HG02642 (cell line): ENCODE measurements around the gene PTPN6.

ENCODE experiments used
- ATAC-seq: cut with Tn5 transposase; IDR thresholded peaks from one replicate; pipeline ENCODE4 v1.9.1; 2021; ENCODE audit warnings: mild to moderate bottlenecking; ENCODE audit not compliant: unreplicated experiment, poor library complexity

The PTPN6 gene

GRCh38 chr12:6921996-6922946 lies 28.9 kb upstream of the PTPN6 start:
- ATAC-seq: peak; percentile 39

- ATAC-seq: no peak
Observed at GRCh38 chr12:6923003-6923732, 28.0 kb upstream of the PTPN6 start.

- no peak for ATAC-seq
Observed at GRCh38 chr12:6923851-6924250, 27.3 kb upstream of the PTPN6 start.

GRCh38 chr12:6925239-6925539 lies 26.0 kb upstream of the PTPN6 start:
- ATAC-seq: no peak

- no peak for ATAC-seq
Observed at GRCh38 chr12:6925540-6926279, 25.4 kb upstream of the PTPN6 start.

GRCh38 chr12:6927379-6928021 lies 23.7 kb upstream of the PTPN6 start, which contains the start of gene ATN1:
Gene ATN1, plus strand, starts transcription at chr12:6927959. Its CDS starts 6,043 bp downstream, at chr12:6934002.
- no peak for ATAC-seq

- no peak for ATAC-seq
Observed at GRCh38 chr12:6928022-6928702, 23.0 kb upstream of the PTPN6 start.

- ATAC-seq: no peak
Observed at GRCh38 chr12:6928703-6929407, 22.3 kb upstream of the PTPN6 start.

GRCh38 chr12:6929466-6930452 lies 21.4 kb upstream of the PTPN6 start:
- no peak for ATAC-seq

GRCh38 chr12:6932766-6933165 lies 18.4 kb upstream of the PTPN6 start:
- no peak for ATAC-seq

- no peak for ATAC-seq
Observed at GRCh38 chr12:6934110-6934509, 17.0 kb upstream of the PTPN6 start.

GRCh38 chr12:6935371-6936193 lies 15.6 kb upstream of the PTPN6 start:
- no peak for ATAC-seq

GRCh38 chr12:6936194-6936635 lies 14.9 kb upstream of the PTPN6 start:
- ATAC-seq: no peak

GRCh38 chr12:6936636-6937480 lies 14.3 kb upstream of the PTPN6 start:
- peak; percentile 10 for ATAC-seq

- ATAC-seq: peak; percentile 89
Observed at GRCh38 chr12:6937481-6938352, 13.4 kb upstream of the PTPN6 start.
